ENCODE results near the gene LRFN3.

The LRFN3 gene

DNA sequence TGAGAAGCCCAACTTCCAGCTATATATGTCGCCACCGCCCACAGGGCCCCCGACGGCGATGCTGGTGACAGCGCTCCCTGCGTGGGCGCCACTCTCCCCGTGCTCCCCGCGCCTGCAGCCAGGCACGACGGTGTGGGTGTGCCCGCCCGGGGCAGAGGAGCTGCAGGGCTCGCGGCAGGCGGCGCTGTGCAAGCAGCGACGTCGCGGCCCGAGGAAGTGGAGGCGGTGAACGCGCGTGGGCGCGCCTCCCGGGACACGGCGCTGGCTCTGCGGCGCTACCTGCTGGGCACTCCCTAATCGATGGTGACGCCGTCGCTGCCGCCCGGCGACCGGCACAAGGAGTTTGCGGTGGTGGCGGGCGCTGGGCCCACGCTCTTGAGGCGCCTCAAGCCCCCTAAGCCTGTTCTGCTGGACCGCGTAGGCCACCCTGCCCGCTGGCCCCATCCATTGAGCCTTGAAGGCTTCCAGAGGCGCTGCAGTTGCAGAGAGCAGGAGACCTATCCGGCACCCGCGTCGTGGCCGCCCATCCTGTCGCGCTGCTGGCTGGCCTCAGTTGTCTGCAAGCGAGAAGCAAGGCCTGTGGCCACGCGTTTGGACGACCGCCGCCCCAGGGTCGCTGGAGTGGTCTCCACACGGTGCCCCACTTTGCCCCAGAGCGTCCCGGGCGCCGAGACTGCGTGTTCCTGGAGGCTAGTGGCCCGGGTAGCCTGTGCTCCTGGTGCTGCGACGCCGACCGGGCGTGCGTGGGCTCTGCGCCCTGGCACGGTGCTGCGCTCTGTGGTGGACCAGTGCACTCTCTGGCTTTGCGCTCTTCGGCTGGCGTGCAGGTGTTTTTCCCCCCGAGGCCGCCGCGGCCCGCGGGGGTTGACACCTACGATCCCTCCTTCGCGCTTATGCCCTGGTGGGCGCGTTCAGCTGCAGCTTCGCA, 23.1 kb downstream of the LRFN3 start:
- Histone ChIP-seq H3K36me3 (ENCODE audit: control insufficient read depth, low read length) (no peaks in the 10 kb centered on the region), H3K4me1 (ENCODE audit: control insufficient read depth, low read length) (no peaks in the 10 kb centered on the region), H3F3A (ENCODE audit: control insufficient read depth, insufficient read depth) (no peaks in the 10 kb centered on the region; the same call in 1 of the 2 replicates), H3K9me2 (replicated peaks; ENCODE audit: control insufficient read depth, low read length) (no peaks in the 10 kb centered on the region), H4K20me1 (ENCODE audit: control insufficient read depth, insufficient read depth, low read depth, low read length) (no peaks in the 10 kb centered on the region), H3K27ac (ENCODE audit: low read depth, low read length) (no peak overlapping the region), H3K9me3 (ENCODE audit: control insufficient read depth, insufficient read depth, low read length) (peaks cover 6% of the 10 kb centered on the region; the same call in 1 of the 2 replicates), H3K4me3 (ENCODE audit: low read length) (no peak overlapping the region), H3K79me2 (ENCODE audit: control insufficient read depth, low read length) (no peaks in the 10 kb centered on the region), H3K4me2 (ENCODE audit: low read length) (no peak overlapping the region), H3K27me3 (ENCODE audit: control insufficient read depth, low read length) (peaks cover 4% of the 10 kb centered on the region; the same call in 1 of the 2 replicates)
- no peak for TF ChIP-seq EZH2phosphoT487 (IDR thresholded peaks at IDR 0.05; ENCODE audit: borderline replicate concordance, low read length)
- peak; percentile 27 for TF ChIP-seq CTCF (IDR thresholded peaks at IDR 0.05; ENCODE audit: low read depth, low read length, poor library complexity, severe bottlenecking)

DNA sequence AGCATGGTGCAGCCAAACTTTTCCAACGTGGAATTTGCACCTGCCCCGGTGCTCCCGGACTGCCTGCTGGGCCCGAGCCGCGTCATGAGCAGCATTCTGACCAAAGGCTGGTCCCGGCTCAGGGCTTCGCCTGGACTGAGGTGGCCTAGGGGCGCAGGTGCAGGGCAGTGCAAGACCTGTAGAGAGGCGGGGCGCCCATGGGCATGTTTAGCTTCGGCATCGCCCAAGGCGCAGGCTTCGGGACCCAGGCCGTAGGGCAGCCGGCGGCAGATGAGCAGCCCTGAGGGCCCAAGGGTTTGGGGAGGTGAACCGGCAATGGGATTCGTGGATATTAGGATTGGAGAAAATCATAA, 23.8 kb downstream of the LRFN3 start:
- Histone ChIP-seq H3F3A (ENCODE audit: control insufficient read depth, insufficient read depth) (no peaks in the 10 kb centered on the region; the same call in 1 of the 2 replicates), H3K79me2 (ENCODE audit: control insufficient read depth, low read length) (no peaks in the 10 kb centered on the region), H3K9me2 (replicated peaks; ENCODE audit: control insufficient read depth, low read length) (no peaks in the 10 kb centered on the region), H3K4me1 (ENCODE audit: control insufficient read depth, low read length) (no peaks in the 10 kb centered on the region), H3K27ac (ENCODE audit: low read depth, low read length) (no peak overlapping the region), H3K9me3 (ENCODE audit: control insufficient read depth, insufficient read depth, low read length) (peaks cover 6% of the 10 kb centered on the region; the same call in 1 of the 2 replicates), H4K20me1 (ENCODE audit: control insufficient read depth, insufficient read depth, low read depth, low read length) (no peaks in the 10 kb centered on the region), H3K4me3 (ENCODE audit: low read length) (no peak overlapping the region), H3K4me2 (ENCODE audit: low read length) (no peak overlapping the region), H3K36me3 (ENCODE audit: control insufficient read depth, low read length) (no peaks in the 10 kb centered on the region), H3K27me3 (ENCODE audit: control insufficient read depth, low read length) (peaks cover 4% of the 10 kb centered on the region; the same call in 1 of the 2 replicates)
- TF ChIP-seq CTCF (IDR thresholded peaks at IDR 0.05; ENCODE audit: low read depth, low read length, poor library complexity, severe bottlenecking) = no peak
- no peak for TF ChIP-seq EZH2phosphoT487 (IDR thresholded peaks at IDR 0.05; ENCODE audit: borderline replicate concordance, low read length)

GRCh38 chr19:35960432-35960972, 24.3 kb downstream of the LRFN3 start:
- no peaks in the 10 kb centered on the region for H3K4me1 ChIP-seq (ENCODE audit: control insufficient read depth, low read length)
- no peaks in the 10 kb centered on the region for H3K79me2 ChIP-seq (ENCODE audit: control insufficient read depth, low read length)
- no peaks in the 10 kb centered on the region; the same call in 1 of the 2 replicates for H3F3A ChIP-seq (ENCODE audit: control insufficient read depth, insufficient read depth)
- H3K36me3 ChIP-seq (ENCODE audit: control insufficient read depth, low read length) = no peaks in the 10 kb centered on the region
- no peak overlapping the region for H3K4me2 ChIP-seq (ENCODE audit: low read length)
- TF ChIP-seq CTCF (IDR thresholded peaks at IDR 0.05; ENCODE audit: low read depth, low read length, poor library complexity, severe bottlenecking) = no peak
- TF ChIP-seq EZH2phosphoT487 (IDR thresholded peaks at IDR 0.05; ENCODE audit: borderline replicate concordance, low read length) = no peak
- H3K9me3 ChIP-seq (ENCODE audit: control insufficient read depth, insufficient read depth, low read length) = peaks cover 6% of the 10 kb centered on the region; the same call in 1 of the 2 replicates
- H4K20me1 ChIP-seq (ENCODE audit: control insufficient read depth, insufficient read depth, low read depth, low read length) = no peaks in the 10 kb centered on the region
- H3K27ac ChIP-seq (ENCODE audit: low read depth, low read length) = no peak overlapping the region
- no peak overlapping the region for H3K4me3 ChIP-seq (ENCODE audit: low read length)
- no peaks in the 10 kb centered on the region for H3K9me2 ChIP-seq (replicated peaks; ENCODE audit: control insufficient read depth, low read length)
- H3K27me3 ChIP-seq (ENCODE audit: control insufficient read depth, low read length) = peaks cover 4% of the 10 kb centered on the region; the same call in 1 of the 2 replicates

Data from DOHH2 (cell line).